Erythroblast (primary cell): Measurements from ENCODE around the gene KTI12.
A peak's percentile ranks its signal among the peaks of the same experiment; 100 is the strongest.
"Not testable (repeated sequence)": the region's sequence is repeated elsewhere in the genome, so short reads cannot be mapped to it uniquely, and the experiment has no call there.

Experiments used
- DNase-seq, 2 experiments: peaks; one replicate each; lab custom pipeline; 2025; lab: John Stamatoyannopoulos, UW
- GATA1 ChIP-seq: IDR thresholded peaks from 2 replicates; pipeline ENCODE4 v1.6.1; 2011; ENCODE audit warnings: low read depth, mild to moderate bottlenecking, control low read depth, low read length, moderate library complexity
- POLR2A ChIP-seq: IDR thresholded peaks from 2 replicates; pipeline ENCODE4 v1.6.1; 2011; ENCODE audit warnings: mild to moderate bottlenecking, low read length

KTI12 gene, protein sequence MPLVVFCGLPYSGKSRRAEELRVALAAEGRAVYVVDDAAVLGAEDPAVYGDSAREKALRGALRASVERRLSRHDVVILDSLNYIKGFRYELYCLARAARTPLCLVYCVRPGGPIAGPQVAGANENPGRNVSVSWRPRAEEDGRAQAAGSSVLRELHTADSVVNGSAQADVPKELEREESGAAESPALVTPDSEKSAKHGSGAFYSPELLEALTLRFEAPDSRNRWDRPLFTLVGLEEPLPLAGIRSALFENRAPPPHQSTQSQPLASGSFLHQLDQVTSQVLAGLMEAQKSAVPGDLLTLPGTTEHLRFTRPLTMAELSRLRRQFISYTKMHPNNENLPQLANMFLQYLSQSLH

DNA sequence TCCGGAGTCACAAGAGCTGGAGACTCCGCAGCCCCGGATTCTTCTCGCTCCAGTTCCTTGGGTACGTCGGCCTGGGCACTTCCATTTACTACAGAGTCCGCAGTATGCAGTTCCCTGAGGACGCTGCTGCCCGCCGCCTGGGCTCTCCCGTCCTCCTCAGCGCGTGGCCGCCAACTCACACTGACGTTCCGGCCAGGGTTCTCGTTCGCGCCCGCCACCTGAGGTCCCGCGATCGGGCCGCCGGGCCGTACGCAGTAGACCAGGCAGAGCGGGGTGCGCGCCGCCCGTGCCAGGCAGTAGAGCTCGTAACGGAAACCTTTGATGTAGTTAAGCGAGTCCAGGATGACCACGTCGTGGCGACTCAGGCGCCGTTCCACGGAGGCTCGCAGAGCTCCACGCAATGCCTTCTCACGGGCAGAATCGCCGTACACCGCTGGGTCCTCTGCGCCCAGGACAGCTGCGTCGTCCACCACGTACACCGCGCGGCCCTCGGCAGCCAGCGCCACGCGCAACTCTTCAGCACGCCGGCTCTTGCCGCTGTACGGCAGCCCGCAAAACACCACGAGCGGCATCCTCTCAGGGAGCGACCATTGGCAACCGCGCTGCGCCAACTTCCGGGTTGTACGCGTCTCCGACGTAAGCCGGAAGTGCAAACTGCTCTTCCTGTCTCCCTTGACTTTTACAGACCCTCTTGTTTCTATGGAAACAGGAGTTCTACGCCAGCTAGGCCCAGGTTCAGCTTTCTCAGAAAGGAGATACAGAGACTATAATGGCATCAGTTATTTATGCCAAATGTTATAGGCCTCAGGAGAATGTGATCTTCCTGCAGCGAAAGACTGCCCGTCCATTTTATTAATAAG, at the start of gene KTI12:
Gene KTI12 (minus strand): TSS at position 621 of the 860 bp plus-strand sequence. CDS start 49 bp downstream, at position 572.
- peak; percentile 91 to 93 for DNase-seq

GRCh38 chr1:52080014-52080415, 46.4 kb upstream of the KTI12 start:
- no peak for DNase-seq
- no peak for TF ChIP-seq POLR2A
- TF ChIP-seq GATA1: no peak

More for the DNA sequence above, at the start of gene KTI12:
- TF ChIP-seq POLR2A (peak; percentile 92), GATA1 (no peak)

- DNase-seq: not testable (repeated sequence)
Observed at GRCh38 chr1:52077277-52077676, 43.7 kb upstream of the KTI12 start.

GRCh38 chr1:52072291-52072690, 38.7 kb upstream of the KTI12 start:
- TF ChIP-seq POLR2A: no peak
- no peak for TF ChIP-seq GATA1
- no peak for DNase-seq

GRCh38 chr1:52070704-52071103, 37.1 kb upstream of the KTI12 start:
- DNase-seq: no peak
- TF ChIP-seq GATA1: no peak
- no peak for TF ChIP-seq POLR2A

DNA sequence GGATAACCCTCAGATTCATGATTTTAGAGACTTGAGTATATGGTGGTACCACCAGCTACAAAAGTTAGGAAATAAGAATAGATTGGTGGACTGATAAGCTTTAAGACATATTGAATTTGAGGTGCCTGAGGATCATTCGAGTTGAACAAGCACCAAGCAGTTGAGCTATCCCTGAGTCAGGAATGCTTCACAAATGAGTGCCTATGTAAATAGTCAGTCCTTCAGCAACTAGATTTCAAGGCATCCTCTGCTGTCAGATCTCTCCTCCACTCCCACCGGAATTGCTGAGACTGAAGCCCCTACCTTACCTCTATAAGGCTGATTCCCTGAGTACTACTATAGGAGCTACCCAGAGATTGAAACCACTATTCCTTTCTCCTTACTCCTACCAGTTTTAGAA, 29.6 kb upstream of the KTI12 start:
- TF ChIP-seq GATA1 (no peak), POLR2A (no peak)
- no peak for DNase-seq

GRCh38 chr1:52060822-52061221, 27.2 kb upstream of the KTI12 start:
- TF ChIP-seq GATA1 (no peak), POLR2A (no peak)
- DNase-seq: no peak

DNA sequence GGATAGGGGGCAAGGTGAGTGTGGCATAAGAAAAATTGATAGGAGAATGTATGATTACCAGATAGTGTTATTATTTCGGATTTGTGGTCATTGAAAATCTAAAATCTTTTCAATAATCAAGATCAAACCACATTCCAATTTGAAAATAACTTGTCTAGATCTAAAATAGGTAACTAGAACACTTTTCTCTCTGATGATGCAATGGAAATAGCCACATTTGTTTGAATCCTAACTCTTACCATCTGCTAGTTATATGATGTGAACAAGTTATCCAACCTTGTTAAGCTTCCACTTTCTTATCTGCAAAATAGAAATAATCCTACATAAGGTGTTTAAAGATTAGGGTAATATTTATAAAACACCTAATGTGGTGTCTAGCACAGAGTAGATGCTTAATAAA, 26.3 kb upstream of the KTI12 start:
- TF ChIP-seq GATA1 (no peak), POLR2A (no peak)
- no peak for DNase-seq

GRCh38 chr1:52059321-52059720, 25.7 kb upstream of the KTI12 start:
- no peak for DNase-seq
- TF ChIP-seq POLR2A (no peak), GATA1 (no peak)

- no peak for DNase-seq
- TF ChIP-seq POLR2A: no peak
- TF ChIP-seq GATA1: no peak
Observed at GRCh38 chr1:52057876-52058415, 24.3 kb upstream of the KTI12 start.

- peak; percentile 63 to 70 for DNase-seq
- TF ChIP-seq GATA1: no peak
Observed at GRCh38 chr1:52057255-52057654, 23.6 kb upstream of the KTI12 start.

DNA sequence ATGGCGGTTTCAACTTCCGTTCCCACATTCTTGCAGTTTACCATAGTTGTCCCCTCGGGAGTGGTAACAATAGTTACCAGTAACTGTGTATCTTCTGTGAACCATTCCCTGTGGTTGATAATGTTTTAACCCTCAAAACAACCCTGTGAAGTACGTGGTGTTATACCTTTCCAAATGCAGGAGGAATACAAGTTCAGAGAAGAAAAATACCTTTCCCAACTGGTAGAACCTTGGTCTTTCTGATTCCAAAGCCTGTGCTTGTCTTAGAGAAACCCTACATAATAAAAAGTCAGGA, 23.3 kb upstream of the KTI12 start:
- DNase-seq: no peak
- TF ChIP-seq GATA1: no peak
- no peak for TF ChIP-seq POLR2A

DNA sequence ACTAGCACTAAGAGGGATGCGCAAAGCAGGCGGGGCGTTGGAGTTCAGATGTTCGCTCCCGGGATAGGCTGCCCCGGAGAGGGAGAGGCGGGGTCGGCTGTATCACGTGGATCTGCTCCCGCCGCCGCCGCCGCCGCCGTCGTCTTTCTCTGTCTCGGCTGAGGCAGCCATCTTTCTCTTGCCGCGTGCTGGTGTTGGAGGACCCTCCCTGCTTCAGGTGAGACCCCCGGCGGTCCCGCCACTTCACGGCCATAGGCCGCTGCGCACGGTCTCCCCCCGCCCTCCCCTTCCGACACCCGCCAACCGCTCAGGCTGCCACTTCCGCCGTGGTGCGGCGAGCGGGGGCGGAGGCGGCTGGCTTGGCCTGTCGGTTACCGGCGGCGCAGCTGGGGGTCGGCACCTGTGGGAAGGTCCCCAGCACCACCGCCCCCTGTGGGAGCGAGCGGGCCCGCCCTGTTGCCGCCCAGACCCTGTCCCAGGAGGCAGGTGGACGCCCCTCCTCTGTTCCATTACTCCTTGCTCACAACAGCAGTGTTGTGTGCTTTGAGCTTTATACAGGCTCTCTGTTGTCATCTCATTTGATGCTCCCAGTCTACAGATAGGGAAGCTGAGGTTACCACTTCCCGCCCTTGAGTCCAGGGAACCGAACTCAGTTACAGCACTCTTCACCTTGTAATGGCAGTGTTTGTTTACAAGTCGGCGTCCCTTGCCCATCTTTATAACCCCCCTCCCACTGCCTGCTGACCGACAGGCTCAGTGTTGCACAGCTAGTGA, 22.7 kb upstream of the KTI12 start, which contains the start of gene BTF3L4:
Gene BTF3L4 (plus strand): TSS at position 133 of the 774 bp plus-strand sequence. CDS start 3,553 bp downstream, outside the sequence.
- TF ChIP-seq POLR2A (peak; percentile 66), GATA1 (no peak)
- DNase-seq: peak; percentile 93 to 95

GRCh38 chr1:52055866-52056162, 22.2 kb upstream of the KTI12 start:
- TF ChIP-seq POLR2A (no peak), GATA1 (no peak)
- DNase-seq: no peak
